Smooth muscle cell (in vitro differentiated cells): ENCODE measurements around the gene GYS2. TPM values are rescaled to one million over a fixed set of nuclear protein-coding genes. Genes with fewer than 3 reads are reported as not detected.
A peak's percentile ranks its signal among the peaks of the same experiment; 100 is the strongest.

Experiments used
- DNase-seq: peaks from one replicate; lab custom pipeline; 2025; ENCODE audit not compliant: unreplicated experiment; lab: John Stamatoyannopoulos, UW
- H2AFZ ChIP-seq: fragments of 200-600 bp; sonication (generic); 2 replicates; pipeline ENCODE4 v1.6.0; 2016; ENCODE audit warnings: antibody characterized with exemption, low read depth, mild to moderate bottlenecking
- H3F3A ChIP-seq: fragments of 200-600 bp; sonication (generic); 2 replicates; pipeline ENCODE4 v1.6.0; 2017; ENCODE audit warnings: antibody characterized with exemption, low read depth
- H3K27ac ChIP-seq: fragments of 200-600 bp; sonication (generic); 2 replicates; pipeline ENCODE4 v1.5.1; 2016; ENCODE audit warnings: low read depth, mild to moderate bottlenecking
- H3K27me3 ChIP-seq: fragments of 200-600 bp; sonication (generic); 2 replicates; pipeline ENCODE4 v1.6.1; 2016; ENCODE audit warnings: low read depth, mild to moderate bottlenecking
- H3K36me3 ChIP-seq: fragments of 200-600 bp; sonication (generic); 2 replicates; pipeline ENCODE4 v1.5.1; 2016; ENCODE audit warnings: low read depth
- H3K4me1 ChIP-seq: fragments of 200-600 bp; sonication (generic); 2 replicates; pipeline ENCODE4 v1.5.1; 2016; ENCODE audit warnings: low read depth
- H3K4me2 ChIP-seq: fragments of 200-600 bp; sonication (generic); 2 replicates; pipeline ENCODE4 v1.6.0; 2016; ENCODE audit warnings: mild to moderate bottlenecking
- H3K4me3 ChIP-seq: fragments of 200-600 bp; sonication (generic); 2 replicates; pipeline ENCODE4 v1.5.1; 2016; ENCODE audit warnings: mild to moderate bottlenecking
- H3K79me2 ChIP-seq: fragments of 200-600 bp; sonication (generic); 2 replicates; pipeline ENCODE4 v1.6.0; 2016; ENCODE audit warnings: low read depth, mild to moderate bottlenecking
- H3K9ac ChIP-seq: fragments of 200-600 bp; sonication (generic); 2 replicates; pipeline ENCODE4 v1.6.0; 2016; ENCODE audit warnings: low read depth
- H3K9me3 ChIP-seq: fragments of 200-600 bp; sonication (generic); replicated peaks from 2 replicates; pipeline ENCODE4 v1.5.1; 2016; ENCODE audit warnings: low read depth
- H4K20me1 ChIP-seq: fragments of 200-600 bp; sonication (generic); 2 replicates; pipeline ENCODE4 v1.6.0; 2016; ENCODE audit warnings: low read depth
- CTCF ChIP-seq: fragments of 200-600 bp; sonication (generic); IDR thresholded peaks from 2 replicates; pipeline ENCODE4 v1.5.1; 2017; ENCODE audit warnings: borderline replicate concordance, mild to moderate bottlenecking, antibody characterized with exemption; ENCODE audit not compliant: insufficient read depth, poor library complexity, severe bottlenecking
- WGBS: methylation state at CpG from one replicate; pipeline ENCODE4 v1.1.7; 2016; ENCODE audit warnings: low lambda C conversion rate; 5-methylcytosine and 5-hydroxymethylcytosine counted together
- polyA plus RNA-seq: library from polyadenylated mRNA; unstranded; fragments of >200 nt; fragmentation: Nextera tagmentation; extraction: Ambion mirVana; gene quantifications from 2 replicates; pipeline ENCODE4 v1.2.1, GENCODE V29; 2016
- total RNA-seq: library from RNA; depleted of rRNA; stranded (reverse); fragments of >200 nt; gene quantifications from 2 replicates; pipeline ENCODE4 v1.2.3, GENCODE V29; 2014

GYS2 gene
- total and polyA plus RNA-seq, 2 experiments from 2014 or later, result not detected

DNA sequence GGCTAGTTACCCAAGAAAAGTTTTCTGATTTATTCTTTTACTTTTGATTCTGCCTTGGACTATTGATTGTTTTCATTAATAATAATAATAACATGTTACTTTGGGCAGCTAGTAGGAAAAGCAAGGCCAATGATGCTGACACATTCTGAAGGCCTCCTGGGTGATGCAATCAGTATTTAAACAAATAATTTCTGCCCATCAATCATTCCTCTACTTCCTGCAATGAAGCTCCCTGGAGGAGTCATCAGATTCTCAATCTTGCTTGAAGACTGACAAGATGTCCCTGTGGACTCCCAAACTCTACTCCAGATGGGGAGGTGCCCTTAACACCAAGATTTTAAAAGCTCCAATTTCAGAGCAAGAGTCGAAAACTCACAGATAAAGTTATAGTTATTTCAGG, 78.6 kb downstream of the GYS2 start, which contains the start of gene SPX:
Gene SPX (plus strand): TSS at position 244 of the 400 bp plus-strand sequence. CDS start 177 bp downstream, outside the sequence.
- Histone ChIP-seq H3K27ac (no peak within 1 kb of the TSS), H3K36me3 (no peaks in the 10 kb centered on the region), H3K4me3 (peak within 1 kb of the TSS; percentile 79), H3K9me3 (no peaks in the 10 kb centered on the region), H3K4me2 (peak within 1 kb of the TSS; percentile 99), H3K79me2 (no peaks in the 10 kb centered on the region), H3K9ac (no peak within 1 kb of the TSS), H4K20me1 (no peaks in the 10 kb centered on the region), H2AFZ (peak within 1 kb of the TSS; percentile 92), H3K4me1 (no peaks in the 10 kb centered on the region), H3F3A (no peaks in the 10 kb centered on the region), H3K27me3 (peaks cover 47% of the 10 kb centered on the region)
- 95% methylated on average over 1 of the region's 1 CpG for WGBS
- TF ChIP-seq CTCF, result no peak
- DNase-seq, result no peak

GRCh38 chr12:21523148-21523547, 81.5 kb downstream of the GYS2 start:
- no peaks in the 10 kb centered on the region for H3K36me3 ChIP-seq
- H4K20me1 ChIP-seq, result no peaks in the 10 kb centered on the region
- DNase-seq, result no peak
- H3K4me1 ChIP-seq, result no peaks in the 10 kb centered on the region
- H3K79me2 ChIP-seq, result no peaks in the 10 kb centered on the region
- no peak for TF ChIP-seq CTCF
- H2AFZ ChIP-seq, result no peak overlapping the region
- no peak overlapping the region for H3K9ac ChIP-seq
- H3K9me3 ChIP-seq, result no peaks in the 10 kb centered on the region
- no peak overlapping the region for H3K4me3 ChIP-seq
- peaks cover 21% of the 10 kb centered on the region for H3K27me3 ChIP-seq
- no peak overlapping the region for H3K4me2 ChIP-seq
- H3F3A ChIP-seq, result no peaks in the 10 kb centered on the region
- H3K27ac ChIP-seq, result no peak overlapping the region

DNA sequence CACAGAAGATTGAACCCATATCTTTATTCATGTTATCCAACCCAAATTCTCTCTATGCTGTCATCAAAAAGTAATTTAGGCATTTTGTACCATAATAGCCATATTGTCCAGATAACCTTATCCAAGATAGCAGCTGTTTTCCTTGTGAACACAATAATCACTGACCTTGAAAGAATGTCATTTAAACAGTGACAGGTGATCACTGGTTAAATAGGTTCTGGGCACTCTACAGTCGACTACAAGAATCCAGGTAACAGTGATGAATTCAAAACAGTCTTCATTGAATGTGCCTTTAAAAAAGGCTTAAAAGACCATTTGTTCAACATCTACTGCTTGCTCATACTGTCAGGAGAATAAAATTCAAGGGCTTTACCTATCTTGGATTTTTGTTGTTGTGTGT, 83.1 kb downstream of the GYS2 start:
- Histone ChIP-seq H2AFZ (no peak overlapping the region), H3K27ac (no peak overlapping the region), H3K9ac (no peak overlapping the region), H3K27me3 (peaks cover 6% of the 10 kb centered on the region), H3K4me1 (no peaks in the 10 kb centered on the region), H4K20me1 (no peaks in the 10 kb centered on the region), H3K36me3 (peaks cover 3% of the 10 kb centered on the region), H3K79me2 (no peaks in the 10 kb centered on the region), H3K4me2 (no peak overlapping the region), H3F3A (no peaks in the 10 kb centered on the region), H3K9me3 (no peaks in the 10 kb centered on the region), H3K4me3 (no peak overlapping the region)
- WGBS, result 94% methylated on average over 1 of the region's 1 CpG
- TF ChIP-seq CTCF, result no peak
- DNase-seq, result no peak

- Histone ChIP-seq H3K79me2 (no peaks in the 10 kb centered on the region), H3K4me3 (no peak overlapping the region), H3K9me3 (no peaks in the 10 kb centered on the region), H3K4me1 (no peaks in the 10 kb centered on the region), H3K27me3 (no peaks in the 10 kb centered on the region), H3K4me2 (no peak overlapping the region), H3K36me3 (peaks cover 19% of the 10 kb centered on the region), H3K27ac (no peak overlapping the region), H2AFZ (no peak overlapping the region), H3K9ac (no peak overlapping the region), H4K20me1 (peaks cover 30% of the 10 kb centered on the region), H3F3A (no peaks in the 10 kb centered on the region)
- 98% methylated on average over 3 of the region's 3 CpGs for WGBS
- no peak for TF ChIP-seq CTCF
- DNase-seq, result no peak
These were observed 86.2 kb downstream of the GYS2 start for GRCh38 chr12:21518451-21518850.
